G401 (cell line): ENCODE data around the gene ACVR1B. TPM values are rescaled to one million over a fixed set of nuclear protein-coding genes. Genes with fewer than 3 reads are reported as not detected.

Experiments
- DNase-seq: peaks from one replicate; pipeline ENCODE4 v3.0.0-alpha.2; 2015; ENCODE audit warnings: low spot score
- in situ Hi-C: cut with HindIII; loops from 2 replicates; pipeline ENCODE4 v1.10.0; 2016; ENCODE audit warnings: low sequenced_read_pairs, mixed read lengths
- total RNA-seq: library from RNA; depleted of rRNA; stranded (reverse); fragments of >200 nt; shearing (Covaris generic); gene quantifications from 2 replicates; pipeline ENCODE4 v1.2.3, GENCODE V29; 2014; rRNA removed

The ACVR1B gene
- 1.6 and 3.0 TPM in 2 replicates for total RNA-seq

GRCh38 chr12:51951199-51951842, at the start of gene ACVR1B:
TSS of gene ACVR1B (plus strand) at chr12:51951699. CDS start at chr12:51951744, 45 bp downstream.
- in situ Hi-C loops: no loop called here
- DNase-seq: peak; percentile 94

- in situ Hi-C loops: no loop called here
Measured at GRCh38 chr12:51901881-51902280, 49.6 kb upstream of the ACVR1B start.

GRCh38 chr12:51904951-51905470, 46.5 kb upstream of the ACVR1B start:
- in situ Hi-C loops: no loop called here
- no peak for DNase-seq

More at GRCh38 chr12:51901881-51902280, 49.6 kb upstream of the ACVR1B start:
- DNase-seq: no peak

- DNase-seq: no peak
- in situ Hi-C loops: no loop called here
Measured at GRCh38 chr12:51905471-51906429, 45.7 kb upstream of the ACVR1B start.

- DNase-seq: no peak
- in situ Hi-C loops: no loop called here
Measured at GRCh38 chr12:51906430-51907082, 44.9 kb upstream of the ACVR1B start.

- in situ Hi-C loops: no loop called here
- DNase-seq: no peak
Measured at GRCh38 chr12:51907083-51907855, 44.2 kb upstream of the ACVR1B start, which contains the start of gene ACVRL1. TSS of gene ACVRL1 (plus strand) at chr12:51907504. CDS start at chr12:51912475, 4,971 bp downstream.

- in situ Hi-C loops: no loop called here
- no peak for DNase-seq
Measured at GRCh38 chr12:51907856-51908425, 43.6 kb upstream of the ACVR1B start.

GRCh38 chr12:51908876-51909592, 42.5 kb upstream of the ACVR1B start:
- in situ Hi-C loops: no loop called here
- no peak for DNase-seq

GRCh38 chr12:51910168-51910567, 41.3 kb upstream of the ACVR1B start:
- in situ Hi-C loops: no loop called here
- no peak for DNase-seq

- DNase-seq: no peak
- in situ Hi-C loops: no loop called here
Measured at GRCh38 chr12:51910691-51911090, 40.8 kb upstream of the ACVR1B start.

- in situ Hi-C loops: no loop called here
- no peak for DNase-seq
Measured at GRCh38 chr12:51911307-51911706, 40.2 kb upstream of the ACVR1B start.

GRCh38 chr12:51911788-51912711, 39.4 kb upstream of the ACVR1B start:
- DNase-seq: no peak
- in situ Hi-C loops: no loop called here

GRCh38 chr12:51913071-51914033, 38.1 kb upstream of the ACVR1B start:
- DNase-seq: no peak
- in situ Hi-C loops: no loop called here

GRCh38 chr12:51914034-51914923, 37.2 kb upstream of the ACVR1B start:
- in situ Hi-C loops: no loop called here
- no peak for DNase-seq
